Measurements from ENCODE around the gene SRCIN1.

Gene SRCIN1

GRCh38 chr17:38603786-38604478, 1.8 kb downstream of the SRCIN1 start:
- TF ChIP-seq CTCF (IDR thresholded peaks at IDR 0.05; ENCODE audit: low read depth, low read length, missing control alignments) = no peak
- no peak overlapping the region for H3K4me3 ChIP-seq (ENCODE audit: low read depth, low read length)
- in situ Hi-C loops (cut with HindIII; ENCODE audit: low sequenced_read_pairs) = loop anchor here (10.0 kb wide), 1 partner anchor 59 kb away; no protein-coding TSS in a partner anchor
- no peak for DNase-seq (ENCODE audit: low read depth)

GRCh38 chr17:38602956-38603785, 2.6 kb downstream of the SRCIN1 start:
- no peak for DNase-seq (ENCODE audit: low read depth)
- TF ChIP-seq CTCF (IDR thresholded peaks at IDR 0.05; ENCODE audit: low read depth, low read length, missing control alignments) = no peak
- in situ Hi-C loops (cut with HindIII; ENCODE audit: low sequenced_read_pairs) = loop anchor here (10.0 kb wide), 1 partner anchor 58 kb away; no protein-coding TSS in a partner anchor
- H3K4me3 ChIP-seq (ENCODE audit: low read depth, low read length) = no peak overlapping the region

GRCh38 chr17:38602453-38602852, 3.3 kb downstream of the SRCIN1 start:
- no peak for TF ChIP-seq CTCF (IDR thresholded peaks at IDR 0.05; ENCODE audit: low read depth, low read length, missing control alignments)
- DNase-seq (ENCODE audit: low read depth) = no peak
- in situ Hi-C loops (cut with HindIII; ENCODE audit: low sequenced_read_pairs) = loop anchor here (10.0 kb wide), 1 partner anchor 58 kb away; no protein-coding TSS in a partner anchor
- H3K4me3 ChIP-seq (ENCODE audit: low read depth, low read length) = no peak overlapping the region

GRCh38 chr17:38601539-38602351, 4.0 kb downstream of the SRCIN1 start:
- no peak overlapping the region for H3K4me3 ChIP-seq (ENCODE audit: low read depth, low read length)
- no peak for TF ChIP-seq CTCF (IDR thresholded peaks at IDR 0.05; ENCODE audit: low read depth, low read length, missing control alignments)
- in situ Hi-C loops (cut with HindIII; ENCODE audit: low sequenced_read_pairs) = loop anchor here (10.0 kb wide), 1 partner anchor 57 kb away; no protein-coding TSS in a partner anchor
- no peak for DNase-seq (ENCODE audit: low read depth)

GRCh38 chr17:38600906-38601305, 4.8 kb downstream of the SRCIN1 start:
- no peak for TF ChIP-seq CTCF (IDR thresholded peaks at IDR 0.05; ENCODE audit: low read depth, low read length, missing control alignments)
- H3K4me3 ChIP-seq (ENCODE audit: low read depth, low read length) = no peak overlapping the region
- in situ Hi-C loops (cut with HindIII; ENCODE audit: low sequenced_read_pairs) = loop anchor here (10.0 kb wide), 1 partner anchor 56 kb away; no protein-coding TSS in a partner anchor
- no peak for DNase-seq (ENCODE audit: low read depth)

- H3K4me3 ChIP-seq (ENCODE audit: low read depth, low read length) = no peak overlapping the region
- in situ Hi-C loops (cut with HindIII; ENCODE audit: low sequenced_read_pairs) = loop anchor here (10.0 kb wide), 1 partner anchor 56 kb away; no protein-coding TSS in a partner anchor
- no peak for TF ChIP-seq CTCF (IDR thresholded peaks at IDR 0.05; ENCODE audit: low read depth, low read length, missing control alignments)
- DNase-seq (ENCODE audit: low read depth) = no peak
Measured at GRCh38 chr17:38600416-38600815, 5.3 kb downstream of the SRCIN1 start.

Measured in astrocyte of the cerebellum (primary cell).